Measurements from ENCODE around the gene NTMT2. TPM values are rescaled to one million over a fixed set of nuclear protein-coding genes. Genes with fewer than 3 reads are reported as not detected.

Gene NTMT2
- total RNA-seq, 1 donor from 2014 or later, result not detected

DNA sequence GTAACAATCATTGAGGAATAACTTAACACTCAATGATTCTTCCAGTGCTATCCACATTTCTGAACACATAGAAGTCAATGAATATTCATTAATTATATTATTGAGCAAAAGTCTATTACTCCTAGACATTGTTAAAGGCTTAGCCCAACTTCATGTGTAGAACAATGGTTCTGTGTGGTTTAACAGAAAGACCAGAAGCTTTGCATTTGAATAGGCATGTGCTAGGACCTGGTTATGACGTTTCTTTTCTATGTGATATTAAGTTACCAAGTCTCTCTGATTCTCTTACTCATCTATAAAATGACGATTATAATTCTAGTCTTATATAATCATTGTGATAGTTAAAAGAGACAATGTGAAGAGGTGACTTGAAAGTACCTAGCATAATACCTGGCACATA, 5.2 kb downstream of the NTMT2 start:
- TF ChIP-seq, protein P1, sequence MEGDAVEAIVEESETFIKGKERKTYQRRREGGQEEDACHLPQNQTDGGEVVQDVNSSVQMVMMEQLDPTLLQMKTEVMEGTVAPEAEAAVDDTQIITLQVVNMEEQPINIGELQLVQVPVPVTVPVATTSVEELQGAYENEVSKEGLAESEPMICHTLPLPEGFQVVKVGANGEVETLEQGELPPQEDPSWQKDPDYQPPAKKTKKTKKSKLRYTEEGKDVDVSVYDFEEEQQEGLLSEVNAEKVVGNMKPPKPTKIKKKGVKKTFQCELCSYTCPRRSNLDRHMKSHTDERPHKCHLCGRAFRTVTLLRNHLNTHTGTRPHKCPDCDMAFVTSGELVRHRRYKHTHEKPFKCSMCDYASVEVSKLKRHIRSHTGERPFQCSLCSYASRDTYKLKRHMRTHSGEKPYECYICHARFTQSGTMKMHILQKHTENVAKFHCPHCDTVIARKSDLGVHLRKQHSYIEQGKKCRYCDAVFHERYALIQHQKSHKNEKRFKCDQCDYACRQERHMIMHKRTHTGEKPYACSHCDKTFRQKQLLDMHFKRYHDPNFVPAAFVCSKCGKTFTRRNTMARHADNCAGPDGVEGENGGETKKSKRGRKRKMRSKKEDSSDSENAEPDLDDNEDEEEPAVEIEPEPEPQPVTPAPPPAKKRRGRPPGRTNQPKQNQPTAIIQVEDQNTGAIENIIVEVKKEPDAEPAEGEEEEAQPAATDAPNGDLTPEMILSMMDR (IDR thresholded peaks at IDR 0.05; ENCODE audit: insufficient read depth, low read length, severe bottlenecking), result no peak
- no peaks in the 10 kb centered on the region for H3K36me3 ChIP-seq (ENCODE audit: control insufficient read depth, insufficient read depth, low read length)
- H3K27me3 ChIP-seq (ENCODE audit: control insufficient read depth, insufficient read depth, low read length), result no peaks in the 10 kb centered on the region
- H3K4me3 ChIP-seq (ENCODE audit: low read depth, low read length), result no peak overlapping the region
- FAIRE-seq (no peak), DNase-seq (ENCODE audit: low read depth) (no peak)

GRCh38 chr1:170153417-170153816, 7.7 kb downstream of the NTMT2 start:
- no peaks in the 10 kb centered on the region for H3K27me3 ChIP-seq (ENCODE audit: control insufficient read depth, insufficient read depth, low read length)
- H3K4me3 ChIP-seq (ENCODE audit: low read depth, low read length), result no peak overlapping the region
- no peaks in the 10 kb centered on the region for H3K36me3 ChIP-seq (ENCODE audit: control insufficient read depth, insufficient read depth, low read length)
- no peak for FAIRE-seq
- TF ChIP-seq, protein P1 (IDR thresholded peaks at IDR 0.05; ENCODE audit: insufficient read depth, low read length, severe bottlenecking), result no peak
- no peak for DNase-seq (ENCODE audit: low read depth)

GRCh38 chr1:170155055-170155454, 9.3 kb downstream of the NTMT2 start:
- H3K4me3 ChIP-seq (ENCODE audit: low read depth, low read length), result no peak overlapping the region
- H3K27me3 ChIP-seq (ENCODE audit: control insufficient read depth, insufficient read depth, low read length), result no peaks in the 10 kb centered on the region
- TF ChIP-seq, protein P1 (IDR thresholded peaks at IDR 0.05; ENCODE audit: insufficient read depth, low read length, severe bottlenecking), result no peak
- FAIRE-seq, result no peak
- no peaks in the 10 kb centered on the region for H3K36me3 ChIP-seq (ENCODE audit: control insufficient read depth, insufficient read depth, low read length)
- no peak for DNase-seq (ENCODE audit: low read depth)

DNA sequence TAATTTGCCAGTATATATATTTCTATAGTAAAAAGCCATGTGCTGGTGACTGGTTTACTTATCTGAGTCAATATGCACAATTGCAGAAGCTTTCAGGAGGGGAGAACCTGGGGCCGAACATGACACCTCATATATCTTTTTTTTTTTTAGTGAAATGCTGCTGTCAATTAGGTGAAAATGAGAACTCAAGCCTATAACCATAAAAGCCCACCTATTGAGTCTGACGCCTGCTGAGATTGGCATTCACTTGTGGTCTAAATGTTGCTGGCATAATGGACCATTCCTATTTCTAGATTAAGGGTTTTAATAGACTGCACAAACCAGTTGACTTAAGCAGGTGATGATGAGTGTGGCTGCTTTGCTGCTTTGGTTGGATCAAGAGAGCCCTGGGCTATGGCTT, 10.8 kb downstream of the NTMT2 start:
- FAIRE-seq (no peak), DNase-seq (ENCODE audit: low read depth) (no peak)
- Histone ChIP-seq H3K36me3 (ENCODE audit: control insufficient read depth, insufficient read depth, low read length) (no peaks in the 10 kb centered on the region), H3K27me3 (ENCODE audit: control insufficient read depth, insufficient read depth, low read length) (no peaks in the 10 kb centered on the region), H3K4me3 (ENCODE audit: low read depth, low read length) (no peak overlapping the region)
- TF ChIP-seq, protein P1 (IDR thresholded peaks at IDR 0.05; ENCODE audit: insufficient read depth, low read length, severe bottlenecking), result no peak

DNA sequence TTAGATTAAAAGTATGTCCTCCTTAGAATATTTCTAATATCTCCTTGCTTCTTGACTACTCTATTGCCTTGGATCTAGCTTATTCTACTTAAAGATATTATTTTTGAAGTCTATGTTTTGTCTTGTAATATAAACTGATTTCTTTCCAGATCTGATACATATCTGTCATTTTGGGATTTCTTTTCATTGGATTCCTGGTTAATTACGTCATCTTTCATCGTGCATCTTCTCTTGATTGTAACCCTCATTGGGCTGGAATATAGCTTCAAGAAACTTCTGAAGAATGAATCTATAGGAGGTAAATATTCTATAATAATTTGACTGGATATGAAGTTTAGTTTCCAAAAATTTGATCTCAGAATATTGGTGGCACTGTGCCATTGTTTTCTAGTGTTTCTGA, 12.1 kb downstream of the NTMT2 start:
- TF ChIP-seq, protein P1 (IDR thresholded peaks at IDR 0.05; ENCODE audit: insufficient read depth, low read length, severe bottlenecking), result no peak
- FAIRE-seq, result no peak

GRCh38 chr1:170162459-170163246, 16.9 kb downstream of the NTMT2 start:
- FAIRE-seq (no peak), DNase-seq (ENCODE audit: low read depth) (no peak)
- Histone ChIP-seq H3K4me3 (ENCODE audit: low read depth, low read length) (no peak overlapping the region), H3K36me3 (ENCODE audit: control insufficient read depth, insufficient read depth, low read length) (no peaks in the 10 kb centered on the region), H3K27me3 (ENCODE audit: control insufficient read depth, insufficient read depth, low read length) (no peaks in the 10 kb centered on the region)
- TF ChIP-seq, protein P1 (IDR thresholded peaks at IDR 0.05; ENCODE audit: insufficient read depth, low read length, severe bottlenecking), result no peak

More for the DNA sequence above, 12.1 kb downstream of the NTMT2 start:
- Histone ChIP-seq H3K27me3 (ENCODE audit: control insufficient read depth, insufficient read depth, low read length) (no peaks in the 10 kb centered on the region), H3K4me3 (ENCODE audit: low read depth, low read length) (no peak overlapping the region), H3K36me3 (ENCODE audit: control insufficient read depth, insufficient read depth, low read length) (no peaks in the 10 kb centered on the region)
- no peak for DNase-seq (ENCODE audit: low read depth)
